ENCODE data around the gene NACC2. TPM values are rescaled to one million over a fixed set of nuclear protein-coding genes. Genes with fewer than 3 reads are reported as not detected.

Gene NACC2
- total and polyA plus RNA-seq, 2 of the 8 experiments (the other 6 are each of a cell fraction or from before 2014, with no cell fraction given) = 8.3 to 14.0 TPM

- TF ChIP-seq ATF2 (IDR thresholded peaks at IDR 0.05; ENCODE audit: low read length) (no peak), ASH2L (IDR thresholded peaks at IDR 0.05; ENCODE audit: low read length) (no peak), BACH1 (IDR thresholded peaks at IDR 0.05; ENCODE audit: low read length) (no peak), SUZ12 (IDR thresholded peaks at IDR 0.05; ENCODE audit: low read length) (no peak), JUND (IDR thresholded peaks at IDR 0.05; ENCODE audit: low read length) (no peak), SIX5 (IDR thresholded peaks at IDR 0.05; ENCODE audit: low read depth, low read length) (no peak), FOSL1 (IDR thresholded peaks at IDR 0.05; ENCODE audit: insufficient read depth, low read depth, low read length) (no peak), SRF (IDR thresholded peaks at IDR 0.05; ENCODE audit: low read depth, low read length) (no peak), RAD21 (IDR thresholded peaks at IDR 0.05 in 1 of 2, conservative IDR thresholded peaks at IDR 0.05 in 1 of 2; ENCODE audit: low read depth in 2 of 2, low read length in 2 of 2) (no peak), HDAC2 (IDR thresholded peaks at IDR 0.05; ENCODE audit: borderline replicate concordance in 1 of 2, low read depth in 2 of 2, low read length in 2 of 2) (no peak)
Observed at GRCh38 chr9:136105398-136106135, 10.5 kb upstream of the NACC2 start (continued).
